K562 (cell line): ENCODE measurements around the gene HOXB7. TPM values are rescaled to one million over a fixed set of nuclear protein-coding genes. Genes with fewer than 3 reads are reported as not detected.

ENCODE experiments used
- AFF1 ChIP-seq, 2 experiments: fragments of 450-650 bp; IDR thresholded peaks; 2 replicates each; pipeline ENCODE4 v1.6.1; 2018; ENCODE audit warnings: mild to moderate bottlenecking in 2 of 2, low read depth in 1 of 2; ENCODE audit not compliant: partially characterized antibody in 2 of 2
- BACH1 ChIP-seq: fragments of 200-800 bp; sonication (Bioruptor generic); IDR thresholded peaks from 2 replicates; pipeline ENCODE4 v1.6.1; 2016; ENCODE audit warnings: missing genetic modification characterization, missing compliant biosample characterization
- BRD4 ChIP-seq: fragments of 200-600 bp; sonication (generic); IDR thresholded peaks from 2 replicates; pipeline ENCODE4 v1.6.1; 2017; ENCODE audit warnings: inconsistent platforms
- HDAC1 ChIP-seq, 2 experiments: fragments of 450-650 bp; IDR thresholded peaks; 2 replicates each; pipeline ENCODE4 v1.6.1; 2016 to 2017; ENCODE audit warnings: inconsistent platforms in 1 of 2, mild to moderate bottlenecking in 1 of 2, moderate library complexity in 1 of 2
- KDM5B ChIP-seq: fragments of 200-600 bp; sonication (generic); IDR thresholded peaks from 2 replicates; pipeline ENCODE4 v1.6.1; 2012; ENCODE audit warnings: low read depth, mild to moderate bottlenecking, moderate library complexity, low read length, control low read depth, inconsistent platforms; ENCODE audit not compliant: insufficient replicate concordance
- MEIS2 ChIP-seq: fragments of 450-650 bp; IDR thresholded peaks from 2 replicates; pipeline ENCODE4 v1.6.1; 2014; ENCODE audit warnings: mild to moderate bottlenecking; ENCODE audit not compliant: partially characterized antibody
- MNT ChIP-seq, 2 experiments: fragments of 450-650 bp; conservative IDR thresholded peaks; 2 replicates each; pipeline ENCODE4 v1.6.1; 2017; ENCODE audit warnings: mild to moderate bottlenecking in 2 of 2, moderate library complexity in 2 of 2
- NCOA6 ChIP-seq: fragments of 450-650 bp; IDR thresholded peaks from 2 replicates; pipeline ENCODE4 v1.6.1; 2017; ENCODE audit warnings: mild to moderate bottlenecking
- NCOR1 ChIP-seq: fragments of 450-650 bp; IDR thresholded peaks from 2 replicates; pipeline ENCODE4 v1.6.1; 2016; ENCODE audit warnings: mild to moderate bottlenecking, moderate library complexity
- NRF1 ChIP-seq, 2 experiments: fragments of 450-650 bp; IDR thresholded peaks in 1 of 2; conservative IDR thresholded peaks in 1 of 2; 2 replicates each; pipeline ENCODE4 v1.6.1; 2014; ENCODE audit warnings: mild to moderate bottlenecking in 2 of 2
- SPI1 ChIP-seq: IDR thresholded peaks from 2 replicates; pipeline ENCODE4 v1.6.1; 2011; ENCODE audit warnings: low read depth, low read length, control low read depth, borderline replicate concordance
- ZBTB17 ChIP-seq: fragments of 450-650 bp; formaldehyde crosslinking; IDR thresholded peaks from 2 replicates; pipeline ENCODE4 v1.4.0; 2020; ENCODE audit warnings: mild to moderate bottlenecking
- ZMIZ1 ChIP-seq, 2 experiments: fragments of 150-350 bp in 1 of 2; IDR thresholded peaks; 2 replicates each; pipeline ENCODE4 v1.6.1; 2012 to 2016; ENCODE audit warnings: low read depth in 2 of 2, low read length in 2 of 2, mild to moderate bottlenecking in 1 of 2, moderate library complexity in 1 of 2
- ZNF384 ChIP-seq: IDR thresholded peaks from 2 replicates; pipeline ENCODE4 v1.6.1; 2012; ENCODE audit warnings: low read depth, low read length, improper control_type of control experiment
- ZNF561 ChIP-seq: fragments of 450-650 bp; formaldehyde crosslinking; conservative IDR thresholded peaks from 2 replicates; pipeline ENCODE4 v1.4.0; 2020; ENCODE audit warnings: mild to moderate bottlenecking, moderate library complexity
- polyA plus RNA-seq, 8 experiments: library from polyadenylated mRNA; depleted of rRNA in 4 of 8; stranded (reverse) in 5 of 8; unstranded in 3 of 8; fragments of >200 nt; fragmentation: Nextera tagmentation in 2 of 8; fragmentation: Illumina TruSeq in 1 of 8; extraction: Ambion mirVana in 2 of 8; extraction: Trizol in 1 of 8; gene quantifications; 2 replicates each; pipeline versions ENCODE4 v1.2.1 to v1.2.3, GENCODE V29; 2011 to 2014; ENCODE audit warnings: inconsistent platforms in 1 of 8, missing spikeins in 1 of 8
- total RNA-seq, 7 experiments: library from RNA; depleted of rRNA in 6 of 7; stranded (reverse); fragments of >200 nt in 6 of 7; fragmentation: Illumina TruSeq in 2 of 7; extraction: Trizol in 2 of 7; gene quantifications; 2 replicates each; pipeline versions ENCODE4 v1.2.1 to v1.2.3, GENCODE V29; 2011 to 2021; ENCODE audit warnings: low replicate concordance in 1 of 7

The HOXB7 gene
- total and polyA plus RNA-seq, 9 of the 15 experiments (the other 6 are each of a cell fraction or from before 2014, with no cell fraction given): 5.5 to 16.7 (median 8.3) TPM

GRCh38 chr17:48579760-48580554 is 30.9 kb downstream of the HOXB7 start (continued):
- no peak for TF ChIP-seq ZNF561 (CRISPR knock-in tag)
- peak; percentile 75 to 76 for TF ChIP-seq NRF1 (conservative IDR thresholded peaks at IDR 0.05 in 1 of 2, IDR thresholded peaks at IDR 0.05 in 1 of 2)
- TF ChIP-seq HDAC1 (IDR thresholded peaks at IDR 0.05): peak in 1 of 2 experiments; percentile 32; a peak in 1 of 4 replicates
- TF ChIP-seq NCOA6: no peak
- peak; percentile 80; the same call in 1 of the 2 replicates for TF ChIP-seq BRD4
- peak; percentile 84 for TF ChIP-seq MEIS2
- peak in 1 of 2 experiments; percentile 4; a peak in 1 of 4 replicates for TF ChIP-seq MNT (conservative IDR thresholded peaks at IDR 0.05)
- peak; percentile 95 for TF ChIP-seq ZNF384
- TF ChIP-seq BACH1 (tag): 0 out of 2 replicates have a peak, but pooled peaks have one; percentile 17
- TF ChIP-seq AFF1 (IDR thresholded peaks at IDR 0.05; ENCODE audit: low read depth in 1 of 2, partially characterized antibody in 2 of 2): peak in 1 of 2 experiments; percentile 79
- 0 out of 2 replicates have a peak, but pooled peaks have one; percentile 29 for TF ChIP-seq ZBTB17 (CRISPR knock-in tag)
- TF ChIP-seq ZMIZ1 (IDR thresholded peaks at IDR 0.05; ENCODE audit: low read depth in 2 of 2, low read length in 2 of 2): no peak
- peak; percentile 68 for TF ChIP-seq KDM5B
- no peak for TF ChIP-seq NCOR1
- peak; percentile 58; the same call in 1 of the 2 replicates for TF ChIP-seq SPI1
